ACC112 (cell line): ENCODE measurements around the gene TIGD2.

ENCODE experiments used
- H2AFZ ChIP-seq: fragments of 200-600 bp; sonication (generic); one replicate; pipeline ENCODE4 v1.6.0; 2017; ENCODE audit warnings: antibody characterized with exemption, low read length; ENCODE audit not compliant: unreplicated experiment
- H3K27ac ChIP-seq: fragments of 200-600 bp; sonication (generic); 2 replicates; pipeline ENCODE4 v1.5.1; 2014; ENCODE audit warnings: low read depth, mild to moderate bottlenecking, antibody characterized with exemption, low read length, moderate library complexity
- H3K27me3 ChIP-seq: fragments of 200-600 bp; sonication (generic); 2 replicates; pipeline ENCODE4 v1.6.1; 2014; ENCODE audit warnings: mild to moderate bottlenecking, antibody characterized with exemption, low read length, moderate library complexity, mixed read lengths; ENCODE audit not compliant: insufficient read depth
- H3K36me3 ChIP-seq: fragments of 200-600 bp; sonication (generic); 2 replicates; pipeline ENCODE4 v1.6.1; 2016; ENCODE audit warnings: mild to moderate bottlenecking, antibody characterized with exemption, low read length, moderate library complexity, mixed read lengths; ENCODE audit not compliant: insufficient read depth
- H3K4me1 ChIP-seq: fragments of 200-600 bp; sonication (generic); one replicate; pipeline ENCODE4 v1.6.1; 2016; ENCODE audit warnings: low read length, mixed read lengths; ENCODE audit not compliant: insufficient read depth, unreplicated experiment, control insufficient read depth
- H3K4me3 ChIP-seq: fragments of 200-600 bp; sonication (generic); 2 replicates; pipeline ENCODE4 v1.5.1; 2014; ENCODE audit warnings: mild to moderate bottlenecking, low read depth, low read length
- H3K79me2 ChIP-seq: fragments of 200-600 bp; sonication (generic); one replicate; pipeline ENCODE4 v1.6.0; 2016; ENCODE audit warnings: low read length; ENCODE audit not compliant: control insufficient read depth, unreplicated experiment, insufficient read depth

TIGD2 gene

DNA sequence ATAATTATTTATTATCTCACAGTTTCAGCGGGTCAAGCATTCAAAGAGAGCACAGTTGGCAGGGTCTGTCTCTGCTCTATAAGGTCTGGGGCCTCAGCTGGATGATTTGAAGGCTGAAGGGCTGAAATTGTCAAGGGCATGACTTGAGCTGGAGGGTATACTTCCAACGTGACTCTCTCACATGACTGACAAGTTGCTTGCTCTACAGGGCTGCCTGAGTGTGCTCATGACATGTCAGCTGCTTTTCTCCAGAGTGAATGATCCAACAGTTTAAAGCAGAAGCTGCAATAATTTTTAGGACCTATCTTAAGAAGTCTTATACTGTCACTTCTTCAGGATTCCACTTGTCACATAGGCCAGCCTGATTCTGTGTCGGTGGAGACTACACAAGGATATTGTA, 51.2 kb downstream of the TIGD2 start:
- no peak overlapping the region for H2AFZ ChIP-seq
- peaks cover 16% of the 10 kb centered on the region for H3K27me3 ChIP-seq
- no peaks in the 10 kb centered on the region for H3K36me3 ChIP-seq
- peaks cover 4% of the 10 kb centered on the region for H3K4me1 ChIP-seq
- H3K79me2 ChIP-seq = no peaks in the 10 kb centered on the region
- no peak overlapping the region for H3K27ac ChIP-seq
- H3K4me3 ChIP-seq = no peak overlapping the region

DNA sequence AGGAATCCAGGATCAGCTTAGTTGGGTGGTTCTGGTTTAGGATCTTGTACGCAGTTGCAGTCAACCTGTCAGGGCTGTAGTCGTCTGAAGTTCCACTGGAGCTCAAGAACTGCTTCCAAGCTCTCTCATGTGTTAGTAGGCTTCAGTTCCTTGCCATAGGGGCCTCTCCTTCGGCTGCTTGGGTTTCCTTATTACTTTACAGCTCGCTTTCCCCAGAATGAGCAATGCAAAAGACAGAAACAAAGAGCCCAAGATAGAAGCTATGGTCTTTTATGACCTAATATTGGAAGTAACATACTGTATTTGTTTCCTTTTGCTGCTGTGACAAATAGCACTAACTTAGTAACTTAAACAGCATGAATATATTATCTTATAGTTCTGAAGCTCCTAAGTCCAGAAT, 51.7 kb downstream of the TIGD2 start:
- peaks cover 16% of the 10 kb centered on the region for H3K27me3 ChIP-seq
- no peak overlapping the region for H3K27ac ChIP-seq
- no peaks in the 10 kb centered on the region for H3K79me2 ChIP-seq
- H2AFZ ChIP-seq = no peak overlapping the region
- H3K4me1 ChIP-seq = peaks cover 4% of the 10 kb centered on the region
- no peak overlapping the region for H3K4me3 ChIP-seq
- no peaks in the 10 kb centered on the region for H3K36me3 ChIP-seq

DNA sequence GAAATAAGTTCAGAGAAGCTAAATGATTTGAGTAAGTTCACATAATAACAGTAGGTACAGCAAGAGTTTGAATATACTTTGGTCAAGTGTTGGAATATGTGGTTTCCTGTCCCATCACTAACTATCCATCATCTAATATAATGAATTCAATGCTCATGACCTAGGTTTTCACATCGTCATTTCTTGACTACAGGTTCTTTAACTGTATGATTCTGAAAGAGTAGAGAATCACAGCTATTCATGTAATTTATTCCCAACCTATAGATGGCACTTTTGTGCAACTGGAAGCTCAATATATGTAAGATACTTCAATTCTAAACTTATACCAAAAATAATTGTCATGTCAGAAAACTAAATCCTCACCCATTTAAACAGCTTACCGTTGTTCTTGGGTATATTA, 53.1 kb downstream of the TIGD2 start:
- Histone ChIP-seq H2AFZ (no peak overlapping the region), H3K36me3 (no peaks in the 10 kb centered on the region), H3K4me1 (no peaks in the 10 kb centered on the region), H3K27ac (no peak overlapping the region), H3K4me3 (no peak overlapping the region), H3K27me3 (peaks cover 16% of the 10 kb centered on the region), H3K79me2 (no peaks in the 10 kb centered on the region)
